Thoracic aorta (tissue), 2 donors: ENCODE measurements around the gene LNP1. TPM values are rescaled to one million over a fixed set of nuclear protein-coding genes. Genes with fewer than 3 reads are reported as not detected.

Experiments used
- ATAC-seq: fragments of 150-250 bp; one replicate; pipeline ENCODE4 v1.8.0; 2017; ENCODE audit warnings: low read depth; ENCODE audit not compliant: insufficient number of reproducible peaks, low FRiP score
- DNase-seq: peaks from one replicate; pipeline ENCODE4 v3.0.0-alpha.2; 2020; ENCODE audit warnings: low spot score
- H3K27ac ChIP-seq, 2 donors: fragments of 200-600 bp; sonication (generic); 1 replicate in 1 of 2; 2 replicates in 1 of 2; pipeline ENCODE4 v1.5.1; 2016; ENCODE audit warnings: mild to moderate bottlenecking in 2 of 2, moderate library complexity in 2 of 2
- H3K27me3 ChIP-seq: fragments of 200-600 bp; sonication (generic); replicated peaks from 2 replicates; pipeline ENCODE4 v1.6.0; 2016; ENCODE audit warnings: mild to moderate bottlenecking; ENCODE audit not compliant: insufficient read depth
- H3K36me3 ChIP-seq: fragments of 200-600 bp; sonication (generic); one replicate; pipeline ENCODE4 v1.5.1; 2016
- H3K4me1 ChIP-seq, 2 donors: fragments of 200-600 bp; sonication (generic); 1 replicate in 1 of 2; 2 replicates in 1 of 2; pipeline versions ENCODE4 v1.5.1 to v1.6.0; 2016; ENCODE audit warnings: low read depth in 2 of 2, mild to moderate bottlenecking in 1 of 2; ENCODE audit not compliant: control insufficient read depth in 1 of 2
- H3K4me3 ChIP-seq: fragments of 200-600 bp; sonication (generic); 2 replicates; pipeline ENCODE4 v1.5.1; 2016; ENCODE audit warnings: mild to moderate bottlenecking
- H3K9me3 ChIP-seq: fragments of 200-600 bp; sonication (generic); 2 replicates; pipeline ENCODE4 v1.5.1; 2016
- CTCF ChIP-seq: fragments of 200-600 bp; sonication (generic); IDR thresholded peaks from one replicate; pipeline ENCODE4 v1.5.1; 2019; ENCODE audit warnings: antibody characterized with exemption
- total RNA-seq, 2 donors: library from RNA; depleted of rRNA; stranded (reverse); fragments of >200 nt; gene quantifications; one replicate each; pipeline versions ENCODE4 v1.1.0 to v1.2.3, GENCODE V29; 2016

Gene LNP1
- total RNA-seq, 2 donors from 2014 or later, result 3.0 to 11.4 TPM

GRCh38 chr3:100368441-100368840, 32.9 kb upstream of the LNP1 start:
- DNase-seq (no peak), ATAC-seq (no peak)
- Histone ChIP-seq H3K27ac (no peak overlapping the region), H3K9me3 (no peaks in the 10 kb centered on the region), H3K4me3 (no peak overlapping the region), H3K36me3 (peaks cover 23% of the 10 kb centered on the region), H3K27me3 (no peaks in the 10 kb centered on the region), H3K4me1 (peaks cover 0 to 10% of the 10 kb centered on the region in 2 donors)
- TF ChIP-seq CTCF, result no peak

GRCh38 chr3:100370756-100371155, 30.6 kb upstream of the LNP1 start:
- Histone ChIP-seq H3K36me3 (peaks cover 23% of the 10 kb centered on the region), H3K4me1 (peaks cover 0 to 10% of the 10 kb centered on the region in 2 donors), H3K27me3 (no peaks in the 10 kb centered on the region), H3K27ac (no peak overlapping the region), H3K4me3 (no peak overlapping the region), H3K9me3 (no peaks in the 10 kb centered on the region)
- DNase-seq, result no peak
- no peak for ATAC-seq
- TF ChIP-seq CTCF, result no peak

GRCh38 chr3:100374521-100374920, 26.8 kb upstream of the LNP1 start:
- Histone ChIP-seq H3K4me3 (no peak overlapping the region), H3K36me3 (peaks cover 27% of the 10 kb centered on the region), H3K9me3 (no peaks in the 10 kb centered on the region), H3K27me3 (no peaks in the 10 kb centered on the region), H3K27ac (no peak overlapping the region), H3K4me1 (no peaks in the 10 kb centered on the region)
- no peak for TF ChIP-seq CTCF
- no peak for DNase-seq
- ATAC-seq, result no peak

- peaks cover 26% of the 10 kb centered on the region for H3K36me3 ChIP-seq
- ATAC-seq (no peak), DNase-seq (no peak)
- H3K27me3 ChIP-seq, result no peaks in the 10 kb centered on the region
- no peaks in the 10 kb centered on the region for H3K9me3 ChIP-seq
- no peak overlapping the region for H3K4me3 ChIP-seq
- TF ChIP-seq CTCF, result no peak
- no peak overlapping the region for H3K27ac ChIP-seq
- no peaks in the 10 kb centered on the region for H3K4me1 ChIP-seq
Measured at GRCh38 chr3:100376301-100376700, 25.0 kb upstream of the LNP1 start.

DNA sequence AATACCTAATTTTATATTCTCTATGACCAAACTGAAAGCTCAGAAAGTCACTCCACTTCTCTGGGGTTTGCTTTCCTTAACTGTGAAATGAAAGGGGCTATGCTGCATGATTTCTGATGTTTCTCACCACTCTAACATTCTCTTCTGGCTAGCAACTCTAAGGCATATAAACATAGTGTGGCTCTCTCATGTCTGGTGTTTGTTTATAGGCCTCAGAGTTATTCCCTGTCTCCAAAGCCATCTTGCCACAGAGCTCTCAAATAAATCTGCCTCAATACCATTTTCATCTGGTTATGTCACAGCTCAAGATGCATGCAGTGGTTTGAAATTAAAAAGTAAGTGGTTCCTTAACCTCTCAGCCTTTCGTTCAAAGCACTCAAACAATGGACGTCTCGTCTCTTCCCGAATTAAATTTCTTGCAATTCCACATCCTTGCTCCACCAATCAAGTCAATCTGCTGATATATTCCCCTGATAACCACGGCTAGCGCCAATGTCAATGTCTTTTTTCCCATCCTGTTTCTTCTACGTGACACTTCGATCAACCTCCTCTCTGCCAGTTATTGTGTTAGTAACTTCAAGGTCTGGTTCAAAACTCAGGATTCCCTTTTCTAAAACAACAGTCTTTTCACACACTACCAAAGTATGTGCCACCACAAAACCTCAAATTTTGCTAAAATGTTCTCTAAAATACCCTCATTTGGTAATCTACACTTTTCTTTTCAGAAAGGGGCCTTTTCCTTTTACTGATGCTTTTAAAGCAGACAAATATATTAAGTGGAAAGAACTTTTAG, 16.4 kb upstream of the LNP1 start:
- no peak overlapping the region for H3K27ac ChIP-seq
- no peaks in the 10 kb centered on the region for H3K27me3 ChIP-seq
- no peaks in the 10 kb centered on the region for H3K36me3 ChIP-seq
- DNase-seq, result no peak
- ATAC-seq, result no peak
- H3K9me3 ChIP-seq, result peaks cover 10% of the 10 kb centered on the region
- H3K4me3 ChIP-seq, result no peak overlapping the region
- H3K4me1 ChIP-seq, result peaks cover 17 to 22% of the 10 kb centered on the region in 2 donors
- no peak for TF ChIP-seq CTCF
